GM21423 (cell line): ENCODE results near the gene ARMC7.
A peak's percentile ranks its signal among the peaks of the same experiment; 100 is the strongest.
"Not testable (repeated sequence)": the region's sequence is repeated elsewhere in the genome, so short reads cannot be mapped to it uniquely, and the experiment has no call there.

Source experiments
- ATAC-seq: cut with Tn5 transposase; IDR thresholded peaks from one replicate; pipeline ENCODE4 v1.9.1; 2021; ENCODE audit warnings: mild to moderate bottlenecking, moderate library complexity; ENCODE audit not compliant: unreplicated experiment

ARMC7 gene

GRCh38 chr17:75109407-75110233 lies at the start of gene ARMC7:
TSS of gene ARMC7 (plus strand) at chr17:75109969. CDS start at chr17:75110289, 320 bp downstream.
- ATAC-seq: peak; percentile 66

DNA sequence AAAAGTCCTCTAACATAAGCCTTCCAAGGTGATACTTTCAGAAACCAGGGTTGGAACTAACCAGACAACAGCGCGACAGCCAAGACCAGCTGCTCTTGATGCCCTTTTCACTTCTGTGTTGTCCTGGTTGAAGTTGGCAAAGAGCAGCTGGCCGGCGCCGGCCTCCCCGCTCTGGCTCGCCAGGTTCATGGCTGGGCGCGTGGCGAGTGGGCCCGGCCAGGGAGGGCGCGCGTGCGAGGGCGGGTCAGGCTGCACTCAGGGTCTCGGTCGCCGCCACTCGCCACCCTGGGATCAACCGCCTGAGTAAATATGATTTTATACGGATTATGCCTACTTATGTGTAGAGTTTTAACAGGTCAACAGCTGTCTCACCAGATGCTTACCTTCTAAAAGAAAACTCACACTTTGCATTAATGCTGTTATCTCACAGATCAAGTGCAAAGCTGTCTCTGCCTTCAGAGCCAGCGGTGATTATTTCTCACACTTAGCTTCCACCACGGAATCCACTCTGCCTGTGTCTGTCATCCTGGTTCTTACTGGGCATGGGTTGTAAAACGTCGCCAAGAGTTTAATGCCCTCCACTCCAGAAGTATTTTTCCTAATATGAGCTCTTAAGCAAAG lies 49.2 kb upstream of the ARMC7 start:
- ATAC-seq: no peak

- ATAC-seq: no peak
Observed at GRCh38 chr17:75061055-75061438, 48.7 kb upstream of the ARMC7 start.

GRCh38 chr17:75061618-75062017 lies 48.2 kb upstream of the ARMC7 start:
- ATAC-seq: no peak

DNA sequence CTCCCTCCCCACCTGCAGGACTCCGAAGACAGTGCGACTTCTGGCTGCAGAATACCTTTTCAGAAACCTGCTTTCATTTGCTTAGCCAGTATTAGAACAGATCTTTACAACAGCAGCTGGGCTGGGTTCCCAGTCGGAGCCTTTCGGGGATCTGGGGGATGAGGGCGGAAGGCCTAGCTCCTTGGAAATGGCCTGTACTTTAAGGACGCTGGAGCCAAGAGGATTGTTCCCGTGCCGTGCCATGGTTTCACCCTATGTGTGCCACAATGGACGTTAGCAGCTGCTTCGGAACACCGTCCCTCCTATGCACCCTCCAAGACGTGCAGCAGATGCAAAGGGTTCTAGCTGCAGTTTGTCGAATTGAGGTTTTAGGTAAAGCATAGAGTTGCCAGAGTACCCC lies 46.6 kb upstream of the ARMC7 start:
- no peak for ATAC-seq

- no peak for ATAC-seq
Observed at GRCh38 chr17:75063626-75064025, 46.1 kb upstream of the ARMC7 start.

- no peak for ATAC-seq
Observed at GRCh38 chr17:75064040-75064439, 45.7 kb upstream of the ARMC7 start.

DNA sequence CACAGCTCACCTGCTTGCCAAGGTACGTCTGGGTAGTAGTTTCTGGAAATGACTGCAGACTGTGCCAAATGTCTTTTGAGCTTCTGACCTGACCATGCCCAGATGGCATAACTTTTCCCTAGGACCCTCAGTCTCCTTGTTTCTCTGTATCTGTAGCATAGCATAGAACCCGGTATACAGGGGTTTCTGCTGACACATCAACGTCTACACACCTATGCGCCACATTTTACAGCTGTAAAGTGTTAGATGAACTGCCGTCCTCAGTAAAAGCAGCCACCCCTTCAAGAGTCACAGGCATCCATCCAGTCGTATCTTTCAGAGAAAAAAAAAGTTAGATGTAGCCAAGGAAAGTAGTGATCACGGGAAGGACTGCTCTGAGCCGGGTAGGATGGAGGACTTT lies 45.3 kb upstream of the ARMC7 start:
- no peak for ATAC-seq

DNA sequence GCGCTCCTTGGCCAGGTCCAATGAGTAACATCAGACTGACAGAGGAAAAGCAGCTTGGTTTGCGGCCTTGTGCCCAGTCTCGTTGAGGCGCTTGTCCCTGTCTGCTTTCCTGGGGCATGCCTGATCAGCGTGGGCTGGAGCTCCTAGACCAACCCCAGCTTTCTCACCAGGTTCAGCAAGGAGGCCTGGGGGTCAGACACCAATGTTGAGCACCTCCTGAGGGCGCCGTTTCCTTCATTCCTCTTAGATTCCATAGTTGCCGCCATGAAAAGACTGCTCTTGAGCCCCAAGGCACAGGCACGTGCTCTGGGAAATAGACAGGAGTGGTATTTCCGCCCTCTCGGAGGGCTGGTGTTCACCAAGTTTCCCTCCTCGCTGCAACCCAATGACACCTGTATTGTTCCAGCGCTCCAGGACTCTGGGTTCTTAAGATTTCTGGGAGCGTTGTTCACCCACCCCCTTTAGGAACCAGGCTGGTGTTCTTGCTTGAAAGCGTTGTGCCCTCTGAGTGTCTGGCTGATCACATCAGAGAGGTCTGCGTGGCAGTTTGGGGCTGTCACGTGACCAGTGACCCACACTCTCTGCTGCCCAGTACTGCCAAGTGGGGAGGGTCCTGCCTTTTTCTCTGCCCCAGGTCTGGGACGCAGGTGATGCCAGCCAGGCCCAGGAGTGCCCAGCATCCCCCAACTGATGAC lies 44.8 kb upstream of the ARMC7 start:
- no peak for ATAC-seq

DNA sequence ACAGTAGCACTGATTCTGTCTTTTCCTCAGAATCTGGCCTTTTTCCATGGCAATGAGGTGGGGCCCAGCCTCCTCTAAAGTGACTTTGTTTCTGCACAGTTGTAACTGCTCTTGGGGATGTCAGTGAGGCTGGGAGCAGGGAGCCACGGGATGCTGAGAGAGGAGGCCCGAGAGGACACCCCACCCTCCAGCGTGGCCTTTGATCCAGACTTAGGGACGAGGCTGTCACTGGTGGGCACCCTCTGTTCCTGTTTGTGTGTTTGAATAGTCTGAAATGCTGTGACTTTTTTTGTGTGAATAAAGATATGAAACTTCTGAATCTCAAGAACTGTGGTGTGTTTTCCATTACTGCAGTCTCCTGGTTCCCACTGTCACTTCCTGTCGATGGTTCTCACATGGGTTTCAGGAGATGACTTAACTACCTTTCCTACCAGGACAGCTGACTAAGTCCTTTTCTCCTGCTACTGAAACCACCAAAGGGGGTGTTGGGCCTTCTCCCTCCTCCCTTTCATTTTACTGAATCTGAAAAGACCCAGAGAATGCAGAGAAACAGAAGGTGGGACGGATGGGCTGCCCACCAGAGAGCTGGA lies 44.1 kb upstream of the ARMC7 start:
- ATAC-seq: no peak

DNA sequence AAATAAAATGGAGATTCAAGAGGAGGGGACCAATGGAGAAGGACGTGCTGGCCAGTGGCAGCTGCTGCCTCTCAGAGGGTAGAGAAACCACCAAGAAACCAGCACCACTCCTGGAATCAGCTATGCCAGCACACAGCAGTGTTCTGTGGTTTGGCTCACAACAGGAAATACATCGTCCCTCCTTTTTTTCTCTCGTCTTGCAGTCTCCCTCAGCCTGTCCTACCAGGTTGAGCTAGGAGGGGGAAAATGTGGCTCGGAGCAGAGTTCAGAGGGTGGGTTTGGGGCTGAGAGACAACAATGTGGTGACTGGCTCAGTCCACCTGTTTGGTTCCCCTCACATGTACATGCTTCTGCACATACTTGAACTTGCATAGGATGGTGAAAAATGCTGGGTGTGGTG lies 41.9 kb upstream of the ARMC7 start:
- ATAC-seq: no peak

GRCh38 chr17:75068750-75069149 lies 41.0 kb upstream of the ARMC7 start:
- no peak for ATAC-seq

DNA sequence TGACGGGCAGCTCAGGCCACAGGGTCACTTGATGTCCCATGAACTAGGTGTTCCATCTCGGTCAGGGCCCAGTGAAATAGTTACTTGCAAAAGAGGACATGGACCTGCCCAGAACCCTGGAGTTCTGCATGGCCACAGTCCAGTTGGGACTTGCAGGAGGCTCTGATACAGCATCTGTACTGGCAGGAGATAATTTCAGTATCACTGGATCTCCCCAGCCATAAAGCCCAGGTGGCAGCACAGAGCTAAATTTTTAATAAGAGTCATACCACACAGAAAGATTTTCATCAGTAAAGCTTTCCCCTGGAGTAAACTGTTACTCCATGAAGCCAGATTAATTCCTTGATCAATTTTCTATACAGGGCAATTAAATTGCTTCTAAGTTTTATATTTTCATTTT lies 40.0 kb upstream of the ARMC7 start:
- ATAC-seq: no peak

- not testable (repeated sequence) for ATAC-seq
Observed at GRCh38 chr17:75071478-75072271, 38.1 kb upstream of the ARMC7 start.

DNA sequence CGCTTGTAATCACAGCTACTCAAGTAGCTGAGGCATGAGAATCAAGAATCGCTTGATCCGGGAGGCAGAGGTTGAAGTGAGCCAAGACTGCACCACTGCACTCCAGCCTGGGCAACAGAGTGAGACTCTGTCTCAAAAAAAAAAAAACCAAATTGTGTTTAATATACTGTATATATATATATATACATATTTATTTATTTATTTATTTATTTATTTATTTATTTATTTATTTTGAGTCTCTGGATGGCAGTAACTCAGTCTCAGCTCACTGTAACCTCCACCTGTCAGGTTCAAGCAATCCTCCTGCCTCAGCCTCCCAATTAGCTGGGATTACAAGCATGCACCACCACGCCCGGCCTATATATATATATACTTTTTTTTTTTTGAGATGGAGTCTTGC lies 36.9 kb upstream of the ARMC7 start:
- not testable (repeated sequence) for ATAC-seq

DNA sequence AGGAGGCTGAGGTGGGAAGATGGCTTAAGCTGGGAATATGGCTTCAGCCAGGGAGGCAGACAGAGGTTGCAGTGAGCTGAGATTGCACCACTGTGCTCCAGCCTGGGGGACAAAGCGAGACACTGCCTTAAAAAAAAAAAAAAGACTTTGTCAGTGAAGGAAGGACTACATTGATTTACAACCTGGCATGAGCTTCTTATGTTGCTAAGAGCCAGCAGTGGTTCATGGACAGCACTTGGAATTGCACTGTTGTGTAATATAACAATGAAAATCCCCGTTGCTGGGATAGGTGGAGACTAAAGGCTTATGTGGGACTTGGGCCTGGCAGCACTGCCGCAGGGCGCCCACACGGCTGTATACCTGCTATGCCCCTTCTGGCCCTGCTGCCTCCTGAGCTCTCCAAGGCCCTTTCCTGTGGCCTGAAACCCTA lies 36.1 kb upstream of the ARMC7 start:
- ATAC-seq: no peak

GRCh38 chr17:75074532-75074931 lies 35.2 kb upstream of the ARMC7 start:
- no peak for ATAC-seq

DNA sequence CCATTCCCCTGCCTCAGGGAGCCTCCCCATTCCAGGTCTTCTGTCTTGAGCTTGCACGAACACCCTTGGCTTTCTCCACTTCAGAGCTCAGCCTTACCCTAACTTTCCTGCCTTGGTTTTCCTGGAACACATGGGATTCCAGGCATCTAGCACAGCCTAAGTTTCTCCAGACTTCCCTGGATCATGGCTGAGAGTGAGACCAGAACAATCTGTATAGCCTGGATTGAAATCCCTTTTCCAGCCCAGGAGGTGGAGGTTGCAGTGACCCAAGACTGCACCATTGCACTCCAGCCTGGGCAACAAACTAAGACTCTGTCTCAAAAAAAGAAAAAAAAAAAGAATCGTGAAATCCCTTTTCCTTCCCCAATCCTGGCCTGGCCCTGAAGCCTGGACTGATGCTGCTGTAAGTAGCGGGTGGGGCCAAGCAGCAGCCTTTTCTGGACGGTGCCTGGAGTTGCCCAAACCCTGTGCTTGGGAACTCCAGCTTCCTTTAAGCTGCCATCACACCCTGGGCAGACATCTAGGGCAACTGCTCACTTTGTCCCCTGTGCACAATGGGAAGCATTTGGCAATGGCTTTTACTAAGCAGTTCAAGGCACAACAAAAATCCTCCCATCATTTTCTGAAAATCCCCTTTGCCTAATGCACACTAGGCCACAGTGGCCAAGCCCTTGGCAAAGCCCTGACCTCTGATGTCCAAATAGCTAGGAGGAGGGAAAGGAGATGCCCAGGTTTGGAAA lies 34.0 kb upstream of the ARMC7 start:
- ATAC-seq: no peak

DNA sequence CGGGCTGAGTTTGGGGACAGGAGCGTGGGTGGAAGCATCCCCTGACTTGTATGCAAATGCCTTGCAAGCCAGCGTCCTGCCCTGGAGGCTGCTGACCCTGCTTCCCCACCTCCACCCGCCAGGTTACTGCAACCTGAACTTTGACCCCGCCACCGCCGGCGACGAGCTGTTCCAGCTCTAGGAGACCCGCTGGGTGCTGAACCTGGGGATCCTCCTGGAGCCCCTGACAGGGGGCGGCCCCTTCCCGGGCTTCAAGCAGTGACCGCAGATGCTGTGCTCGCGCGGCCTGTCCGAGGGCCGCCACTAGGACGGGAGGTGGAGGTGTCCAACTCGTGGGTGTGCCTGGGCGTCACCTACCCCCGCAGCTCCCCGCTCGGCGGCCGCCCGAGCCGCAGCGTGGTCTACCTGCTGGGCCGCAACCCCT lies 32.7 kb upstream of the ARMC7 start:
- no peak for ATAC-seq
